Loucy (cell line): ENCODE results near the gene SPATA24.

Experiments
- EZH2phosphoT487 ChIP-seq: fragments of 200-600 bp; IDR thresholded peaks from 2 replicates; pipeline ENCODE4 v1.6.1; 2018; ENCODE audit warnings: antibody characterized with exemption, mild to moderate bottlenecking, moderate library complexity, borderline replicate concordance
- TF ChIP-seq, protein P1 (sequence below): fragments of 200-600 bp; sonication (generic); conservative IDR thresholded peaks from 2 replicates; pipeline ENCODE4 v1.5.1; 2014; ENCODE audit warnings: mild to moderate bottlenecking, antibody characterized with exemption, low read length

DNA sequence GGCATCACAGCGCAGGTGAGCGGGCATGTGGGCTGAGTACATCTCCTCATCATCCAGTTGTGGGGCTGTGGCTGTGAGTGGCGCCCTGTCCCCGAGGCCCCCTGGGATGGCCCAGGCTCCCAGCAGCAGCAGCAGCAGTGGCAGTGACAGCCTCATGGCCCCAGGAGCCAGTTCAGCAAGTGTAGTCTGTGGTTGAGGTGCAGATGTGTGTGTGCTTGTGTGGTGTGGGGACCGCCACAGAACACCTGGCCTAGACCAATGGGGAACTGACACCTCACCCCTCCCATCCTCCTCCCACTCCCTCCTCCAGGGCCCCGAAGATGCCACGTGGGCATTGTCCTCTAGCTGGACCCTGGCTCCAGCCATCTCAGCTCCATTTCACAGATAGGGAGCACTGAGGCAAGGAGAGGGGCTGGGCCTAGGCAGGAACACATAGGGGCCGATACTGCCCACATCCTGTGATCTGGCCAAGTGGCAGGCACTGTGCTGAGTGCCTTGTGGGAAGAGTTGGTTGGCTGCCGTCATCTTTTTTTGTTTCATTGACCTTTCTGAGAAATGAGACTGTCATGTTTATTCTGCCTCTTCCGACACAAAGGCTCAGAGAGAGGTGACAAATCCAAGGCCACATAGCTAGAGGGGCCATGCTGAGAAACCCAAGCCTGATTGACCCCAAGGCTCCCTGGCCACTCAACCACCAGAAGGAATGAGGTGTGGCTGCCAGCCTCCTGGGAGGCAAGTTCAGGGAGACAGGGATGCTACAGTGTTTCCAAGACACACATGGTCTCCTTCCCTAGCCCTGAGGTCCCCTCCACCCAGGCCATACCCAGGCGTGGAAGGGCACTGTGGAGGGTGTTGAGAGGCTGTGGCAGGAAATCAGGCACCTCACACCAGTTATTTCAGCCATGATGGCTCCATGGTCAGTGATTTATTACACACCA, 13.9 kb downstream of the SPATA24 start, which contains the start of gene MZB1:
- TF ChIP-seq, protein P1, sequence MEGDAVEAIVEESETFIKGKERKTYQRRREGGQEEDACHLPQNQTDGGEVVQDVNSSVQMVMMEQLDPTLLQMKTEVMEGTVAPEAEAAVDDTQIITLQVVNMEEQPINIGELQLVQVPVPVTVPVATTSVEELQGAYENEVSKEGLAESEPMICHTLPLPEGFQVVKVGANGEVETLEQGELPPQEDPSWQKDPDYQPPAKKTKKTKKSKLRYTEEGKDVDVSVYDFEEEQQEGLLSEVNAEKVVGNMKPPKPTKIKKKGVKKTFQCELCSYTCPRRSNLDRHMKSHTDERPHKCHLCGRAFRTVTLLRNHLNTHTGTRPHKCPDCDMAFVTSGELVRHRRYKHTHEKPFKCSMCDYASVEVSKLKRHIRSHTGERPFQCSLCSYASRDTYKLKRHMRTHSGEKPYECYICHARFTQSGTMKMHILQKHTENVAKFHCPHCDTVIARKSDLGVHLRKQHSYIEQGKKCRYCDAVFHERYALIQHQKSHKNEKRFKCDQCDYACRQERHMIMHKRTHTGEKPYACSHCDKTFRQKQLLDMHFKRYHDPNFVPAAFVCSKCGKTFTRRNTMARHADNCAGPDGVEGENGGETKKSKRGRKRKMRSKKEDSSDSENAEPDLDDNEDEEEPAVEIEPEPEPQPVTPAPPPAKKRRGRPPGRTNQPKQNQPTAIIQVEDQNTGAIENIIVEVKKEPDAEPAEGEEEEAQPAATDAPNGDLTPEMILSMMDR: no peak
- no peak for TF ChIP-seq EZH2phosphoT487
